PC-3 (cell line): Measurements from ENCODE around the gene TANK.

Experiments
- EZH2 ChIP-seq: fragments of 300-600 bp; sonication (generic); IDR thresholded peaks from one replicate; pipeline ENCODE4 v1.6.1; 2017; ENCODE audit warnings: antibody characterized with exemption, mild to moderate bottlenecking, low read length; ENCODE audit not compliant: unreplicated experiment
- TF ChIP-seq, protein P1 (sequence below): fragments of 300-600 bp; sonication (generic); conservative IDR thresholded peaks from 2 replicates; pipeline ENCODE4 v1.5.1; 2017; ENCODE audit warnings: antibody characterized with exemption, low read depth, mild to moderate bottlenecking, low read length

GRCh38 chr2:161117506-161117905, 42.7 kb upstream of the TANK start:
- TF ChIP-seq, protein P1, sequence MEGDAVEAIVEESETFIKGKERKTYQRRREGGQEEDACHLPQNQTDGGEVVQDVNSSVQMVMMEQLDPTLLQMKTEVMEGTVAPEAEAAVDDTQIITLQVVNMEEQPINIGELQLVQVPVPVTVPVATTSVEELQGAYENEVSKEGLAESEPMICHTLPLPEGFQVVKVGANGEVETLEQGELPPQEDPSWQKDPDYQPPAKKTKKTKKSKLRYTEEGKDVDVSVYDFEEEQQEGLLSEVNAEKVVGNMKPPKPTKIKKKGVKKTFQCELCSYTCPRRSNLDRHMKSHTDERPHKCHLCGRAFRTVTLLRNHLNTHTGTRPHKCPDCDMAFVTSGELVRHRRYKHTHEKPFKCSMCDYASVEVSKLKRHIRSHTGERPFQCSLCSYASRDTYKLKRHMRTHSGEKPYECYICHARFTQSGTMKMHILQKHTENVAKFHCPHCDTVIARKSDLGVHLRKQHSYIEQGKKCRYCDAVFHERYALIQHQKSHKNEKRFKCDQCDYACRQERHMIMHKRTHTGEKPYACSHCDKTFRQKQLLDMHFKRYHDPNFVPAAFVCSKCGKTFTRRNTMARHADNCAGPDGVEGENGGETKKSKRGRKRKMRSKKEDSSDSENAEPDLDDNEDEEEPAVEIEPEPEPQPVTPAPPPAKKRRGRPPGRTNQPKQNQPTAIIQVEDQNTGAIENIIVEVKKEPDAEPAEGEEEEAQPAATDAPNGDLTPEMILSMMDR, result no peak
- no peak for TF ChIP-seq EZH2
